IMR-90 (cell line): ENCODE measurements around the gene MRAP. TPM values are rescaled to one million over a fixed set of nuclear protein-coding genes. Genes with fewer than 3 reads are reported as not detected.

ENCODE experiments used
- ATAC-seq: fragments of 200-7000 bp; cut with Tn5 transposase; 2 replicates; pipeline ENCODE4 v1.9.1; 2020; ENCODE audit warnings: low read depth, mild to moderate bottlenecking, moderate library complexity
- BruUV-seq: library from RNA; stranded (reverse); fragments of 400-500 nt; replicated peaks from 2 replicates; lab custom pipeline; 2021; lab: Mats Ljungman, UMichigan
- CTCF ChIA-PET: fragments of 300-600 bp; formaldehyde crosslinking; extraction: SDS; loops from one replicate; lab custom pipeline; 2021; ENCODE audit warnings: antibody characterized with exemption; lab: Yijun Ruan, JAX
- POLR2A ChIA-PET: fragments of 300-600 bp; sonication (Branson Sonifier 250); formaldehyde crosslinking; loops from one replicate; lab custom pipeline; 2022; ENCODE audit warnings: antibody characterized with exemption; ENCODE audit not compliant: unreplicated experiment; lab: Charles Lee
- DNase-seq: peaks from one replicate; pipeline ENCODE4 v3.0.0; 2013
- H2AFZ ChIP-seq: replicated peaks from 2 replicates; pipeline ENCODE3; 2013; ENCODE audit warnings: low read length, mild to moderate bottlenecking; ENCODE audit not compliant: poor library complexity
- H2AK5ac ChIP-seq: 2 replicates; pipeline ENCODE4 v1.6.1; 2013; ENCODE audit warnings: low read depth, low read length, inconsistent platforms
- H2AK9ac ChIP-seq: replicated peaks from 2 replicates; pipeline ENCODE3; 2013; ENCODE audit warnings: mild to moderate bottlenecking, low read depth, low read length, moderate library complexity; ENCODE audit not compliant: poor library complexity
- H2BK120ac ChIP-seq: 2 replicates; pipeline ENCODE4 v1.6.1; 2013; ENCODE audit warnings: low read depth, low read length, inconsistent platforms
- H2BK15ac ChIP-seq: 3 replicates; pipeline ENCODE4 v1.6.1; 2013; ENCODE audit warnings: low read depth, low read length, inconsistent platforms
- H2BK20ac ChIP-seq: 2 replicates; pipeline ENCODE4 v1.6.1; 2013; ENCODE audit warnings: low read depth, mild to moderate bottlenecking, inconsistent platforms, low read length, moderate library complexity
- H2BK5ac ChIP-seq: 2 replicates; pipeline ENCODE4 v1.6.1; 2013; ENCODE audit warnings: mild to moderate bottlenecking, low read depth, low read length, inconsistent platforms; ENCODE audit not compliant: poor library complexity, severe bottlenecking
- H3K14ac ChIP-seq: replicated peaks from 2 replicates; pipeline ENCODE4 v1.6.1; 2013; ENCODE audit warnings: low read depth, low read length, inconsistent platforms
- H3K18ac ChIP-seq: 2 replicates; pipeline ENCODE4 v1.6.1; 2013; ENCODE audit warnings: low read depth, low read length, control low read depth
- H3K23ac ChIP-seq: 2 replicates; pipeline ENCODE4 v1.6.1; 2013; ENCODE audit warnings: low read depth, low read length, inconsistent platforms
- H3K27ac ChIP-seq: 2 replicates; pipeline ENCODE4 v1.5.1; 2013; ENCODE audit warnings: mild to moderate bottlenecking, control low read depth, low read length; ENCODE audit not compliant: insufficient read depth
- H3K27me3 ChIP-seq: 2 replicates; pipeline ENCODE4 v1.6.1; 2013; ENCODE audit warnings: low read length; ENCODE audit not compliant: control insufficient read depth, insufficient read depth
- H3K36me3 ChIP-seq: 2 replicates; pipeline ENCODE4 v1.6.1; 2013; ENCODE audit warnings: low read length, mixed read lengths; ENCODE audit not compliant: control insufficient read depth, insufficient read depth
- H3K4ac ChIP-seq: 2 replicates; pipeline ENCODE4 v1.6.1; 2013; ENCODE audit warnings: low read depth, low read length, inconsistent platforms
- H3K4me1 ChIP-seq: 2 replicates; pipeline ENCODE4 v1.6.1; 2013; ENCODE audit warnings: low read length, mixed read lengths; ENCODE audit not compliant: control insufficient read depth, insufficient read depth
- H3K4me2 ChIP-seq: 2 replicates; pipeline ENCODE4 v1.6.1; 2013; ENCODE audit warnings: low read depth, mild to moderate bottlenecking, control low read depth, low read length, moderate library complexity
- H3K4me3 ChIP-seq: 2 replicates; pipeline ENCODE4 v1.5.1; 2013; ENCODE audit warnings: low read depth, mild to moderate bottlenecking, control low read depth, low read length, moderate library complexity; ENCODE audit not compliant: insufficient read depth
- H3K56ac ChIP-seq: 2 replicates; pipeline ENCODE4 v1.6.1; 2013; ENCODE audit warnings: low read length, inconsistent platforms; ENCODE audit not compliant: insufficient read depth; ENCODE audit errors: extremely low read depth
- H3K79me1 ChIP-seq, 2 experiments: 2 replicates each; pipeline ENCODE4 v1.6.1; 2013; ENCODE audit warnings: low read length in 2 of 2, inconsistent platforms in 1 of 2, low read depth in 1 of 2
- H3K9ac ChIP-seq: 2 replicates; pipeline ENCODE4 v1.6.1; 2013; ENCODE audit warnings: low read depth, low read length, control low read depth
- H3K9me1 ChIP-seq: 2 replicates; pipeline ENCODE4 v1.6.1; 2013; ENCODE audit warnings: low read length, inconsistent platforms; ENCODE audit not compliant: insufficient read depth
- H3K9me3 ChIP-seq: 2 replicates; pipeline ENCODE4 v1.6.1; 2013; ENCODE audit warnings: low read length; ENCODE audit not compliant: control insufficient read depth, insufficient read depth
- H4K20me1 ChIP-seq: 2 replicates; pipeline ENCODE4 v1.6.1; 2013; ENCODE audit warnings: low read length, inconsistent platforms; ENCODE audit not compliant: insufficient read depth
- H4K5ac ChIP-seq: 2 replicates; pipeline ENCODE4 v1.6.1; 2013; ENCODE audit warnings: mild to moderate bottlenecking, low read depth, low read length, control low read depth
- H4K8ac ChIP-seq, 2 experiments: 2 replicates each; pipeline ENCODE4 v1.6.1; 2013; ENCODE audit warnings: low read depth in 2 of 2, low read length in 2 of 2, control low read depth in 1 of 2, inconsistent platforms in 1 of 2
- H4K91ac ChIP-seq: 2 replicates; pipeline ENCODE4 v1.6.1; 2013; ENCODE audit warnings: low read depth, low read length, inconsistent platforms; ENCODE audit not compliant: insufficient read depth
- BHLHE40 ChIP-seq: fragments of 150-350 bp; IDR thresholded peaks from 2 replicates; pipeline ENCODE4 v1.6.1; 2016; ENCODE audit warnings: mild to moderate bottlenecking, low read depth, low read length
- CEBPB ChIP-seq: IDR thresholded peaks from 2 replicates; pipeline ENCODE4 v1.6.1; 2012; ENCODE audit warnings: low read depth, low read length, improper control_type of control experiment
- CHD1 ChIP-seq: IDR thresholded peaks from 2 replicates; pipeline ENCODE4 v1.6.1; 2012; ENCODE audit warnings: low read depth, low read length, improper control_type of control experiment
- ELK1 ChIP-seq: fragments of 150-350 bp; IDR thresholded peaks from 2 replicates; pipeline ENCODE4 v1.6.1; 2016; ENCODE audit warnings: low read depth, mild to moderate bottlenecking, low read length, moderate library complexity, borderline replicate concordance
- FOS ChIP-seq: fragments of 150-350 bp; IDR thresholded peaks from 2 replicates; pipeline ENCODE4 v1.6.1; 2016; ENCODE audit warnings: low read depth, low read length
- MAFK ChIP-seq: IDR thresholded peaks from 2 replicates; pipeline ENCODE4 v1.6.1; 2012; ENCODE audit warnings: low read depth, low read length, improper control_type of control experiment
- MAZ ChIP-seq: IDR thresholded peaks from 2 replicates; pipeline ENCODE4 v1.6.1; 2012; ENCODE audit warnings: low read depth, mild to moderate bottlenecking, low read length, improper control_type of control experiment, moderate library complexity, borderline replicate concordance
- MXI1 ChIP-seq: IDR thresholded peaks from 2 replicates; pipeline ENCODE4 v1.6.1; 2012; ENCODE audit warnings: low read depth, mild to moderate bottlenecking, low read length, moderate library complexity, borderline replicate concordance
- NFE2L2 ChIP-seq: fragments of 150-350 bp; IDR thresholded peaks from 2 replicates; pipeline ENCODE4 v1.6.1; 2016; ENCODE audit warnings: low read depth, mild to moderate bottlenecking, low read length
- POLR2A ChIP-seq: IDR thresholded peaks from 2 replicates; pipeline ENCODE4 v1.6.1; 2012; ENCODE audit warnings: mild to moderate bottlenecking, low read depth, low read length
- RAD21 ChIP-seq: IDR thresholded peaks from 2 replicates; pipeline ENCODE4 v1.6.1; 2012; ENCODE audit warnings: low read length, improper control_type of control experiment
- RCOR1 ChIP-seq: IDR thresholded peaks from 2 replicates; pipeline ENCODE4 v1.6.1; 2012; ENCODE audit warnings: mild to moderate bottlenecking, low read length, improper control_type of control experiment; ENCODE audit not compliant: insufficient replicate concordance
- RFX5 ChIP-seq: IDR thresholded peaks from 2 replicates; pipeline ENCODE4 v1.8.0; 2012; ENCODE audit warnings: low read depth, mild to moderate bottlenecking, low read length, moderate library complexity
- SMC3 ChIP-seq: fragments of 150-350 bp; IDR thresholded peaks from 2 replicates; pipeline ENCODE4 v1.6.1; 2016; ENCODE audit warnings: low read depth, mild to moderate bottlenecking, antibody characterized with exemption, low read length, moderate library complexity
- USF2 ChIP-seq: fragments of 150-350 bp; IDR thresholded peaks from 2 replicates; pipeline ENCODE4 v1.6.1; 2017; ENCODE audit warnings: mild to moderate bottlenecking, antibody characterized with exemption, low read length, low read depth
- WGBS, 2 experiments: methylation state at CpG; one replicate each; pipeline versions ENCODE4 v1.1.5 to v1.1.7; 2013; ENCODE audit warnings: missing lambda C conversion rate in 2 of 2; ENCODE audit not compliant: insufficient read length in 1 of 2; ENCODE audit errors: extremely low coverage in 2 of 2; 5-methylcytosine and 5-hydroxymethylcytosine counted together
- dilution Hi-C: fragments of 300-500 bp; cut with HindIII; formaldehyde crosslinking; loops from one replicate; pipeline ENCODE4 v1.14.3; 2018; ENCODE audit warnings: low sequenced_read_pairs; ENCODE audit not compliant: unreplicated experiment
- in situ Hi-C: fragments of 300-500 bp; cut with MboI; formaldehyde crosslinking; loops from 3 replicates; pipeline ENCODE4 v1.14.3; 2019; ENCODE audit warnings: low sequenced_read_pairs, inconsistent platforms, mixed read lengths
- intact Hi-C: fragments of 100-400 bp; cut with micrococcal nuclease; formaldehyde crosslinking; loops from 2 replicates; pipeline ENCODE4 v1.10.0; 2022
- polyA plus RNA-seq, 3 experiments: library from polyadenylated mRNA; depleted of rRNA; stranded (reverse); fragments of >200 nt; gene quantifications; 2 replicates each; pipeline ENCODE4 v1.2.3, GENCODE V29; 2012; ENCODE audit warnings: low replicate concordance in 1 of 3
- total RNA-seq: library from RNA; depleted of rRNA; stranded (reverse); fragments of >200 nt; gene quantifications from 2 replicates; pipeline ENCODE4 v1.2.3, GENCODE V29; 2012

The MRAP gene
- total and polyA plus RNA-seq, 2 of the 4 experiments (the other 2 are of a cell fraction): not detected

- Histone ChIP-seq H2BK20ac (no peak overlapping the region), H3K9me3 (peaks cover 10% of the 10 kb centered on the region), H3K9me1 (no peaks in the 10 kb centered on the region), H3K18ac (no peak overlapping the region), H2BK5ac (no peak overlapping the region), H2BK120ac (no peak overlapping the region), H3K27me3 (no peaks in the 10 kb centered on the region), H3K4ac (no peak overlapping the region), H3K14ac (no peak overlapping the region), H4K20me1 (no peaks in the 10 kb centered on the region), H4K8ac (no peak overlapping the region), H4K5ac (no peak overlapping the region), H2AK9ac (no peak overlapping the region), H3K27ac (no peak overlapping the region), H2BK15ac (no peak overlapping the region), H3K56ac (no peak overlapping the region), H2AFZ (no peak overlapping the region), H3K4me1 (no peaks in the 10 kb centered on the region), H2AK5ac (no peak overlapping the region), H3K4me2 (no peak overlapping the region), H3K79me1 (peaks cover 12 to 24% of the 10 kb centered on the region in 2 experiments; a peak in 3 of 4 replicates), H3K23ac (no peak overlapping the region), H4K91ac (no peak overlapping the region), H3K9ac (no peak overlapping the region), H3K36me3 (peaks cover 53% of the 10 kb centered on the region), H3K4me3 (no peak overlapping the region)
- BruUV-seq: no TSS peak
- in situ Hi-C loops (no loop called here), dilution Hi-C loops (no loop called here), intact Hi-C loops (no loop called here)
- ChIA-PET POLR2A (no interaction called here), CTCF (interaction anchor here (0.6 to 1.0 kb wide), 3 partner anchors 15 to 343 kb away, joined by 3 to 4 read pairs (median 4); no protein-coding TSS in a partner anchor)
- WGBS, 2 experiments: 100% methylated on average over 1 of the region's 12 CpGs; no CpG with 5 or more reads in 1 of the 2 experiments
- DNase-seq: no peak
- no peak for ATAC-seq
- TF ChIP-seq CEBPB: no peak
- no peak for TF ChIP-seq MAZ
- TF ChIP-seq RCOR1: no peak
- TF ChIP-seq FOS: no peak
- no peak for TF ChIP-seq CHD1
- no peak for TF ChIP-seq MXI1
- TF ChIP-seq NFE2L2: no peak
- no peak for TF ChIP-seq POLR2A
- no peak for TF ChIP-seq RAD21
- TF ChIP-seq SMC3: no peak
- TF ChIP-seq USF2: no peak
- no peak for TF ChIP-seq ELK1
- TF ChIP-seq MAFK: no peak
- TF ChIP-seq RFX5: no peak
- no peak for TF ChIP-seq BHLHE40
Measured at GRCh38 chr21:32340863-32341848, 42.5 kb downstream of the MRAP start.
